CD4-positive, alpha-beta T cell (primary cell): ENCODE data around the gene BAIAP2. TPM values are rescaled to one million over a fixed set of nuclear protein-coding genes. Genes with fewer than 3 reads are reported as not detected.

Experiments
- ATAC-seq: fragments of 200-7000 bp; cut with Tn5 transposase; one replicate; pipeline ENCODE4 v1.10.0; 2022; ENCODE audit warnings: mild to moderate bottlenecking; ENCODE audit not compliant: poor library complexity
- CTCF ChIA-PET: fragments of 350-600 bp; sonication (Branson Sonifier 250); formaldehyde crosslinking; loops from one replicate; lab custom pipeline; 2021; ENCODE audit warnings: antibody characterized with exemption, inconsistent platforms; lab: Charles Lee
- POLR2A ChIA-PET: fragments of 350-600 bp; sonication (Branson Sonifier 250); formaldehyde crosslinking; loops from one replicate; lab custom pipeline; 2021; ENCODE audit warnings: antibody characterized with exemption, inconsistent platforms; lab: Charles Lee
- DNase-seq, 14 experiments: peaks; one replicate each; pipeline ENCODE4 v3.0.0-alpha.2; 2013 to 2020; ENCODE audit warnings: mixed read lengths in 2 of 14
- H3K27ac ChIP-seq, 2 donors: one replicate each; pipeline versions ENCODE4 v1.5.1 to v1.7.0; 2013; ENCODE audit warnings: low read length in 2 of 2, low read depth in 1 of 2, mild to moderate bottlenecking in 1 of 2
- H3K27me3 ChIP-seq, 2 experiments: 1 replicate in 1 of 2; 2 replicates in 1 of 2; pipeline versions ENCODE4 v1.6.1 to v1.7.0; 2013; ENCODE audit warnings: low read length in 2 of 2, control low read depth in 1 of 2, mild to moderate bottlenecking in 1 of 2, moderate library complexity in 1 of 2; ENCODE audit not compliant: insufficient read depth in 2 of 2, control insufficient read depth in 1 of 2
- H3K36me3 ChIP-seq: one replicate; pipeline ENCODE4 v1.6.1; 2013; ENCODE audit warnings: low read length, control low read depth; ENCODE audit not compliant: insufficient read depth
- H3K4me1 ChIP-seq: one replicate; pipeline ENCODE4 v1.6.1; 2013; ENCODE audit warnings: low read length, control low read depth; ENCODE audit not compliant: insufficient read depth
- H3K4me3 ChIP-seq: one replicate; pipeline ENCODE4 v1.5.1; 2013; ENCODE audit warnings: mild to moderate bottlenecking, low read length, moderate library complexity
- H3K9me3 ChIP-seq, 2 experiments: 1 replicate in 1 of 2; 2 replicates in 1 of 2; pipeline versions ENCODE4 v1.6.1 to v1.7.0; 2013; ENCODE audit warnings: low read length in 2 of 2, mild to moderate bottlenecking in 2 of 2, control low read depth in 1 of 2, moderate library complexity in 1 of 2; ENCODE audit not compliant: control insufficient read depth in 1 of 2, insufficient read depth in 1 of 2
- H3K27ac Mint-ChIP-seq: one replicate; pipeline ENCODE4 v1.8.0; 2020; ENCODE audit warnings: mixed read lengths
- H3K27me3 Mint-ChIP-seq: one replicate; pipeline ENCODE4 v1.8.0; 2021; ENCODE audit warnings: mixed read lengths
- H3K36me3 Mint-ChIP-seq: one replicate; pipeline ENCODE4 v1.8.0; 2021; ENCODE audit warnings: low read depth, mixed read lengths
- H3K4me1 Mint-ChIP-seq: one replicate; pipeline ENCODE4 v1.8.0; 2021; ENCODE audit warnings: low read depth, mixed read lengths
- H3K4me3 Mint-ChIP-seq: one replicate; pipeline ENCODE4 v1.8.0; 2020; ENCODE audit warnings: mild to moderate bottlenecking, mixed read lengths
- H3K9me3 Mint-ChIP-seq: one replicate; pipeline ENCODE4 v1.8.0; 2020; ENCODE audit warnings: mixed read lengths
- intact Hi-C, 2 experiments: fragments of 100-400 bp; cut with DNase I in 1 of 2; cut with micrococcal nuclease in 1 of 2; formaldehyde crosslinking; loops; one replicate each; pipeline versions ENCODE4 v1.15.1 to v1.9.0; 2023 to 2025; cut with DNase I, micrococcal nuclease
- microRNA-seq: library from miRNA; unstranded; fragments of <30 nt; microRNA quantifications from one replicate; pipeline ENCODE4 v1.2.0, GENCODE V29; 2021; ENCODE audit warnings: borderline microRNAs expressed, borderline replicate concordance
- total RNA-seq, 174 experiments: library from RNA in 2 of 174; stranded (reverse) in 2 of 174; gene quantifications; one replicate each; pipeline ENCODE4 v1.2.3 and lab custom pipeline; 2021 to 2026
- TF ChIP-seq, protein P1 (sequence below): fragments of 200-600 bp; IDR thresholded peaks from one replicate; pipeline ENCODE4 v1.8.0; 2022; ENCODE audit warnings: antibody characterized with exemption, mild to moderate bottlenecking

BAIAP2 gene
- total RNA-seq, 2 experiments from 2014 or later: 4.2 to 4.9 TPM

DNA sequence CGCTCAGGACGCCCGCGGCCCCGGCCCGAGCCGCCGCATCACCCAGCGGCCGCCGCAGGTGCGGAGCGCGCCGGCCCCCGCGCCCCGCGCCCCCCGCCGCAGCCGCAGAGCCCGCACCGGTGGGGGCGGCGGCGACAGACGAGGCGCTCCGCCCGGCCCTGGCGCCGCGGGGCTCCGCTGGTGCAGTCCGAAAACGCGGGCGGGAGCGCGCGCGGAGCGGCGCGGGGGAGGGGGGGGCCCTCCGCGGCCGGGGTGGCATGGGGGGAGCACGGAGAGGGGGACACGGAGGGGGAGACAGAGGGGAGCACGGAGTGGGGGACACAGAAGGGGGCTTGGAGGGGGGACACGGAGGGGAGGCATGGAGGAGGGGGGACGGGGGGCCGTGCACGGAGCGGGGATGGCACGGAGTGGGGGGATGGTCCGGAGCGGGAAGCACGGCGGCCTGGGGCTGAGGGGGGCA is 131.1 kb downstream of the BAIAP2 start, which contains the start of gene AATK:
TSS of gene AATK (minus strand) at position 189 of the 460 bp plus-strand sequence. CDS start 229 bp downstream, outside the sequence.
- Histone ChIP-seq H3K9me3 (peaks cover 0 to 42% of the 10 kb centered on the region in 2 experiments), H3K27me3 (peaks cover 24 to 28% of the 10 kb centered on the region in 2 experiments), H3K4me3 (no peak within 1 kb of the TSS), H3K4me1 (peaks cover 11% of the 10 kb centered on the region), H3K27ac (no peak within 1 kb of the TSS), H3K36me3 (no peaks in the 10 kb centered on the region)
- intact Hi-C loops: no loop called here
- TF ChIP-seq, protein P1, sequence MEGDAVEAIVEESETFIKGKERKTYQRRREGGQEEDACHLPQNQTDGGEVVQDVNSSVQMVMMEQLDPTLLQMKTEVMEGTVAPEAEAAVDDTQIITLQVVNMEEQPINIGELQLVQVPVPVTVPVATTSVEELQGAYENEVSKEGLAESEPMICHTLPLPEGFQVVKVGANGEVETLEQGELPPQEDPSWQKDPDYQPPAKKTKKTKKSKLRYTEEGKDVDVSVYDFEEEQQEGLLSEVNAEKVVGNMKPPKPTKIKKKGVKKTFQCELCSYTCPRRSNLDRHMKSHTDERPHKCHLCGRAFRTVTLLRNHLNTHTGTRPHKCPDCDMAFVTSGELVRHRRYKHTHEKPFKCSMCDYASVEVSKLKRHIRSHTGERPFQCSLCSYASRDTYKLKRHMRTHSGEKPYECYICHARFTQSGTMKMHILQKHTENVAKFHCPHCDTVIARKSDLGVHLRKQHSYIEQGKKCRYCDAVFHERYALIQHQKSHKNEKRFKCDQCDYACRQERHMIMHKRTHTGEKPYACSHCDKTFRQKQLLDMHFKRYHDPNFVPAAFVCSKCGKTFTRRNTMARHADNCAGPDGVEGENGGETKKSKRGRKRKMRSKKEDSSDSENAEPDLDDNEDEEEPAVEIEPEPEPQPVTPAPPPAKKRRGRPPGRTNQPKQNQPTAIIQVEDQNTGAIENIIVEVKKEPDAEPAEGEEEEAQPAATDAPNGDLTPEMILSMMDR: no peak
- ATAC-seq: no peak
- ChIA-PET POLR2A (no interaction called here), CTCF (no interaction called here)
- Mint-ChIP-seq H3K36me3 (no peaks in the 10 kb centered on the region), H3K4me3 (no peak within 1 kb of the TSS), H3K27me3 (peaks cover 22% of the 10 kb centered on the region), H3K4me1 (peaks cover 4% of the 10 kb centered on the region), H3K27ac (no peak within 1 kb of the TSS), H3K9me3 (no peaks in the 10 kb centered on the region)
- no peak for DNase-seq

Small RNA genes within 50 kb of the gene (microRNA-seq; reads per million reads assigned to microRNA genes)
- gene MIR1250 (not detected), gene MIR3065 (not detected), gene MIR338 (not detected), gene MIR657 (not detected)

Other genes with a start within 250 kb of the BAIAP2 start
- 10 to 100 TPM; 11.5 to 13.3 TPM for gene CHMP6, start 43.3 kb upstream of the BAIAP2 start, total RNA-seq
- gene PVALEF, start 130.4 kb downstream of the BAIAP2 start, total RNA-seq: not detected
- under 1 TPM; 0.25 to 0.82 TPM for gene AATK, start 131.1 kb downstream of the BAIAP2 start, total RNA-seq
- gene CEP131, start 187.8 kb downstream of the BAIAP2 start, total RNA-seq: 10 to 100 TPM; 11.2 to 12.3 TPM
- gene TEPSIN, start 203.9 kb downstream of the BAIAP2 start, total RNA-seq: 10 to 100 TPM; 68.2 to 74.4 TPM
- 10 to 100 TPM; 34.6 to 38.6 TPM for gene NDUFAF8, start 204.2 kb downstream of the BAIAP2 start, total RNA-seq